Natural killer cell (primary cell): ENCODE results near the gene SPNS2. TPM values are rescaled to one million over a fixed set of nuclear protein-coding genes. Genes with fewer than 3 reads are reported as not detected.

Source experiments
- ATAC-seq, 3 donors: fragments of 150-1000 bp in 2 of 3; fragments of 200-7000 bp in 1 of 3; cut with Tn5 transposase; 1 replicate in 1 of 3; 2 replicates in 2 of 3; pipeline ENCODE4 v1.10.0; 2021; ENCODE audit warnings: mild to moderate bottlenecking in 2 of 3, moderate library complexity in 2 of 3
- DNase-seq, 2 donors: peaks; one replicate each; pipeline versions ENCODE4 v3.0.0 to v3.0.0-alpha.2; 2013 to 2021; ENCODE audit warnings: mixed read lengths in 1 of 2
- H3K27ac ChIP-seq: one replicate; pipeline ENCODE4 v1.5.1; 2013; ENCODE audit warnings: mild to moderate bottlenecking, low read length
- H3K27me3 ChIP-seq: one replicate; pipeline ENCODE4 v1.6.1; 2013; ENCODE audit warnings: low read length; ENCODE audit not compliant: control insufficient read depth, insufficient read depth
- H3K36me3 ChIP-seq: one replicate; pipeline ENCODE4 v1.6.1; 2013; ENCODE audit warnings: low read length; ENCODE audit not compliant: control insufficient read depth, insufficient read depth
- H3K4me1 ChIP-seq: one replicate; pipeline ENCODE4 v1.6.1; 2013; ENCODE audit warnings: low read length; ENCODE audit not compliant: control insufficient read depth, insufficient read depth
- H3K4me3 ChIP-seq: one replicate; pipeline ENCODE4 v1.5.1; 2013; ENCODE audit warnings: low read length
- H3K9me3 ChIP-seq: one replicate; pipeline ENCODE4 v1.6.1; 2013; ENCODE audit warnings: low read length; ENCODE audit not compliant: control insufficient read depth, insufficient read depth
- H3K27ac Mint-ChIP-seq, 2 donors: one replicate each; pipeline ENCODE4 v1.8.0; 2022; ENCODE audit warnings: mild to moderate bottlenecking in 2 of 2, mixed read lengths in 2 of 2, moderate library complexity in 1 of 2
- H3K27me3 Mint-ChIP-seq, 2 donors: one replicate each; pipeline ENCODE4 v1.8.0; 2022; ENCODE audit warnings: low read depth in 2 of 2, mixed read lengths in 2 of 2
- H3K36me3 Mint-ChIP-seq: one replicate; pipeline ENCODE4 v1.8.0; 2022; ENCODE audit warnings: mixed read lengths
- H3K4me1 Mint-ChIP-seq, 2 donors: one replicate each; pipeline ENCODE4 v1.8.0; 2022; ENCODE audit warnings: mixed read lengths in 2 of 2
- H3K4me3 Mint-ChIP-seq: one replicate; pipeline ENCODE4 v1.8.0; 2022; ENCODE audit warnings: mild to moderate bottlenecking, moderate library complexity, mixed read lengths
- H3K9me3 Mint-ChIP-seq, 2 donors: one replicate each; pipeline ENCODE4 v1.8.0; 2022; ENCODE audit warnings: mixed read lengths in 2 of 2
- WGBS: methylation state at CpG from one replicate; pipeline ENCODE4 v1.1.7; 2013; ENCODE audit warnings: missing lambda C conversion rate; ENCODE audit not compliant: insufficient coverage; 5-methylcytosine and 5-hydroxymethylcytosine counted together
- intact Hi-C: fragments of 100-400 bp; cut with micrococcal nuclease; formaldehyde crosslinking; loops from one replicate; pipeline ENCODE4 v1.14.2; 2022
- total RNA-seq, 4 donors: library from RNA; stranded (reverse); fragments of 120-200 nt in 1 of 4; gene quantifications; one replicate each; pipeline versions ENCODE4 v1.2.3 to v1.2.4, GENCODE V29; 2013 to 2022
- TF ChIP-seq, protein P1 (sequence below): fragments of 200-600 bp; IDR thresholded peaks from one replicate; pipeline ENCODE4 v1.8.0; 2022; ENCODE audit warnings: antibody characterized with exemption

Gene SPNS2
- total RNA-seq, 3 donors from 2014 or later (not counting 1 experiment from before 2014, with no cell fraction given), result 0.28 to 0.93 (median 0.43) TPM

DNA sequence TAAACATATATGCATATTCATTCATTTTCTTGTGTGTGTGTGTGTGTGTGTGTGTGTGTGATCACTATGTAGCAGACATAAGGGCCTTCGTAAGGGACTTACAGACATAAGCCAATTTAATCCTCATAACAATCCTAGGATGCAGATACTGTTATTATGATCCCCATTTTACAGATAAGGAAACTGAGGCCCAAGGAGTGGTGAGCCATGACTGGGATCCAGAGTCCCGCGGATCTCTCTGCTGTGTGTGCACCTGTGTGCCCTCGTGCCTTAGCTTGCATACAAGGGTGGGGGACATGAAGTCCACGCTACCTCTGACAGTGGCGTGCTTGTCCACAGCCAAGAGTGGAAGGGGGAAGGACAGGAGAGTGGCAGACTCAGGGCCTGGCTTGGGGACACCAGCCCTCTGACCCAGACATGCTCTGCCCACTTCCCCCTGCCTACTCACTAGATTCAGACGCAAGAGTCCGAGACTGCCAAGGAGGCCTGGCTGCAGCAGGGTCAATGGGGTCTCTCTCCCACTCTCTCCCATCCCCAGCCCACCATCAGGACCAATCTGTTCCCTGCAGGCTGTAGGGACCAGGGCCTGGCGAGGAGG, 75.9 kb downstream of the SPNS2 start:
- ATAC-seq, result no peak
- TF ChIP-seq, protein P1, sequence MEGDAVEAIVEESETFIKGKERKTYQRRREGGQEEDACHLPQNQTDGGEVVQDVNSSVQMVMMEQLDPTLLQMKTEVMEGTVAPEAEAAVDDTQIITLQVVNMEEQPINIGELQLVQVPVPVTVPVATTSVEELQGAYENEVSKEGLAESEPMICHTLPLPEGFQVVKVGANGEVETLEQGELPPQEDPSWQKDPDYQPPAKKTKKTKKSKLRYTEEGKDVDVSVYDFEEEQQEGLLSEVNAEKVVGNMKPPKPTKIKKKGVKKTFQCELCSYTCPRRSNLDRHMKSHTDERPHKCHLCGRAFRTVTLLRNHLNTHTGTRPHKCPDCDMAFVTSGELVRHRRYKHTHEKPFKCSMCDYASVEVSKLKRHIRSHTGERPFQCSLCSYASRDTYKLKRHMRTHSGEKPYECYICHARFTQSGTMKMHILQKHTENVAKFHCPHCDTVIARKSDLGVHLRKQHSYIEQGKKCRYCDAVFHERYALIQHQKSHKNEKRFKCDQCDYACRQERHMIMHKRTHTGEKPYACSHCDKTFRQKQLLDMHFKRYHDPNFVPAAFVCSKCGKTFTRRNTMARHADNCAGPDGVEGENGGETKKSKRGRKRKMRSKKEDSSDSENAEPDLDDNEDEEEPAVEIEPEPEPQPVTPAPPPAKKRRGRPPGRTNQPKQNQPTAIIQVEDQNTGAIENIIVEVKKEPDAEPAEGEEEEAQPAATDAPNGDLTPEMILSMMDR, result no peak
- H3K4me3 Mint-ChIP-seq, result no peak overlapping the region
- no peaks in the 10 kb centered on the region for H3K36me3 Mint-ChIP-seq
- Histone ChIP-seq H3K4me1 (no peaks in the 10 kb centered on the region), H3K36me3 (no peaks in the 10 kb centered on the region), H3K27me3 (no peaks in the 10 kb centered on the region), H3K9me3 (no peaks in the 10 kb centered on the region), H3K4me3 (no peak overlapping the region), H3K27ac (no peak overlapping the region)
- WGBS, result 91% methylated on average over 9 of the region's 9 CpGs
- H3K9me3 Mint-ChIP-seq, result no peaks in the 10 kb centered on the region
- H3K27me3 Mint-ChIP-seq, result no peaks in the 10 kb centered on the region
- H3K27ac Mint-ChIP-seq, result no peak overlapping the region
- H3K4me1 Mint-ChIP-seq, result no peaks in the 10 kb centered on the region
- intact Hi-C loops, result no loop called here
- no peak for DNase-seq

DNA sequence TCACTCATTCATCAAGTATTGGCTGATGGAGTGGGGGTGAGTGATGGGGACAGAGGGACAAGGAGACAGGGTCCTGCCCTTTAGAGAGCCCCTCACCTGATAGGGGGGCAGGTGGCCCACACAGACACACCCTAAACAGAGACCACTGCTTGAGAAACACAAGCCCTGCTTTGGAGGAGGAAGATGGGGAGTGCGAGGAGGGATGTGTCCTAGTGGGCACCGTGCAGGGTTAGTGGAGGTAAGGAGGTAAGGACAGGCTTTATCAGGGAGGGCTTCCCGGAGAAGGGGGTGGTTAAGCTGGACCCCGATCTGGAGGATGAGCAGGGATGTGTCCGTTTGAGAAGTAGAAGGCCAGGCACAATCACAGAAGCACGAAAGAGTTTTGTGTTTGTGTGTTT, 77.5 kb downstream of the SPNS2 start:
- Mint-ChIP-seq H3K27me3 (peaks cover 0 to 3% of the 10 kb centered on the region in 2 donors), H3K9me3 (no peaks in the 10 kb centered on the region), H3K4me3 (no peak overlapping the region), H3K27ac (no peak overlapping the region), H3K36me3 (no peaks in the 10 kb centered on the region), H3K4me1 (no peaks in the 10 kb centered on the region)
- intact Hi-C loops, result no loop called here
- Histone ChIP-seq H3K4me1 (no peaks in the 10 kb centered on the region), H3K9me3 (no peaks in the 10 kb centered on the region), H3K36me3 (no peaks in the 10 kb centered on the region), H3K27me3 (no peaks in the 10 kb centered on the region), H3K27ac (no peak overlapping the region), H3K4me3 (no peak overlapping the region)
- DNase-seq, result no peak
- TF ChIP-seq, protein P1, result no peak
- ATAC-seq, result no peak
- WGBS, result 87% methylated on average over 6 of the region's 6 CpGs

DNA sequence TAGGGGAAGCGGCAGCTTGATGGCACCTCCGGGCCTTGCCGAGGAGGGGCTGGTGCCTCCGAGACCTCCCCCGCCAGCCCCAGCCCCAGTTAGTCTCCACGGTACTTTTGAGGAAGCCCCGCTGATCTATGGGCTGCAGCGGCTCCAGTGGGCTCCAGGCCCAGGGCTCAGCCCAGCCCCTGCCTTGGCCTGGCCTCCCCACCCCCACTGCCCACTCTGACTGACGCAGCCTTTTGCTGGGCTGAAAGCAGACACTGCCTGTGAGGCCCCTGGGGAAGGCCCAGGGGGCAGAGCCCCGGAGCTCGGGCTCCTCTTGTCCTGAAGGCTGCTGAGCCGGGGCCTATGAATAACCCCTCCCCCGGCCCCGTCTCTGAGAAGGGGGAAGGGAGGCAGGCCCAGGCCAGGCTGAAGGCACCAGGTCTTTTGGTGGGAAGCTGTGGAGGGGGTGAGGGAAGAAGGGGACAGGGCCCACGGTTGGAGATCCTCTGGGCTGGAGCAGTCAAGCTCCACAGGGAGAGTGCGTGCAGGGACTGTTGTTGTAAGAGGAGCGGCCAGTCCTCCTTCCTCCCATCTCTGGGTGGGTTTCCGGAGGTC, 78.1 kb downstream of the SPNS2 start:
- no peak overlapping the region for H3K27ac Mint-ChIP-seq
- H3K36me3 Mint-ChIP-seq, result no peaks in the 10 kb centered on the region
- H3K27me3 ChIP-seq, result no peaks in the 10 kb centered on the region
- TF ChIP-seq, protein P1, result no peak
- H3K27ac ChIP-seq, result no peak overlapping the region
- 64% methylated on average over 18 of the region's 18 CpGs for WGBS
- ATAC-seq, result no peak
- peaks cover 0 to 8% of the 10 kb centered on the region in 2 donors for H3K27me3 Mint-ChIP-seq
- H3K36me3 ChIP-seq, result no peaks in the 10 kb centered on the region
- no peaks in the 10 kb centered on the region for H3K4me1 ChIP-seq
- no peaks in the 10 kb centered on the region for H3K9me3 Mint-ChIP-seq
- no peak overlapping the region for H3K4me3 Mint-ChIP-seq
- no peaks in the 10 kb centered on the region for H3K9me3 ChIP-seq
- intact Hi-C loops, result no loop called here
- DNase-seq, result no peak
- no peak overlapping the region for H3K4me3 ChIP-seq
- no peaks in the 10 kb centered on the region for H3K4me1 Mint-ChIP-seq
